T-helper 2 cell (primary cell): Measurements from ENCODE around the gene SMIM23.

Source experiments
- DNase-seq, 5 experiments: peaks; one replicate each; pipeline versions ENCODE4 v3.0.0 to v3.0.0-alpha.2; 2012 to 2022

SMIM23 gene

GRCh38 chr5:171821286-171821685 lies 35.7 kb downstream of the SMIM23 start:
- no peak for DNase-seq

- no peak for DNase-seq
Measured at GRCh38 chr5:171823269-171823668, 37.7 kb downstream of the SMIM23 start.

GRCh38 chr5:171825051-171825450 lies 39.4 kb downstream of the SMIM23 start:
- no peak for DNase-seq

- no peak for DNase-seq
Measured at GRCh38 chr5:171826132-171826531, 40.5 kb downstream of the SMIM23 start.

- no peak for DNase-seq
Measured at GRCh38 chr5:171827162-171827561, 41.5 kb downstream of the SMIM23 start.

DNA sequence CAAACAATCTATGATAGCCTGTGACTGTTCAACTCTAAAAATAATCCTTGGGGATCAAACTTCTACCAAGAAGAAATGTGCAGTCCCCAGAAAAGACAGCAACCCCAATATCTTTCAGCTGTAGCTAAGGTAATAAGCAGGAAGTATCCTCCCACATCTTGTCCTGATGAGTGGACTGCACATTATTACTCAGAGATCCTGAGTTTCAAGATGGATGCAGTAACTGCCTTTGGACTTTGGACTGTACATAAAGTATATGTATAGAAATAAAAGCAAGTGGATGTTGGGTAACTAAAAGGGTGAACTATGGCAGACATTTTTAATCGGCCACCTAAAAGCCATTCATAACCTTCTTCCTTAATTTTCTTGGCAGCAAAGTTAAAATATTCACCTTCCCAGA lies 45.1 kb downstream of the SMIM23 start:
- no peak for DNase-seq

DNA sequence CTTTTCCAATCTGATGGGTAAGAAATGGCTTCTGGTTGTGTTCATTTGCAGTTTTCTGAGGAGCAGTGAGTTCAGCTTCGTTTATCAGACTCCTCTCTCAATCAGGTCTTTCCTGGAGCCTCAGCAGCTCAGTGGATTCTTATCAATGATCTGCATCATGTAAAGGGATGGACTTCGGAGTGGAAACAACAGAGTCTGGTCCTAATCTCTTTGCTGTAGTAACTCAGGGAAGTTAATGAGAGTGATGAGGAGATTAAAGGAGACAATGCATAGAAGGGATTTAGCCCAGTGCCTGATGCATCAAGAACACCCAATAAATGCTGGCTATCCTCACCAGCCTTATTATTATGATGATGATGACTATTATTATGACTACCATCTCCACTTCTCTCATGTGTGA lies 47.2 kb downstream of the SMIM23 start:
- DNase-seq = no peak

GRCh38 chr5:171834461-171834860 lies 48.8 kb downstream of the SMIM23 start:
- DNase-seq = no peak

- DNase-seq = no peak
Measured at GRCh38 chr5:171835066-171835465, 49.4 kb downstream of the SMIM23 start.

- no peak for DNase-seq
Measured at GRCh38 chr5:171837522-171837921, 51.9 kb downstream of the SMIM23 start.

- no peak for DNase-seq
Measured at GRCh38 chr5:171838066-171838465, 52.4 kb downstream of the SMIM23 start.

DNA sequence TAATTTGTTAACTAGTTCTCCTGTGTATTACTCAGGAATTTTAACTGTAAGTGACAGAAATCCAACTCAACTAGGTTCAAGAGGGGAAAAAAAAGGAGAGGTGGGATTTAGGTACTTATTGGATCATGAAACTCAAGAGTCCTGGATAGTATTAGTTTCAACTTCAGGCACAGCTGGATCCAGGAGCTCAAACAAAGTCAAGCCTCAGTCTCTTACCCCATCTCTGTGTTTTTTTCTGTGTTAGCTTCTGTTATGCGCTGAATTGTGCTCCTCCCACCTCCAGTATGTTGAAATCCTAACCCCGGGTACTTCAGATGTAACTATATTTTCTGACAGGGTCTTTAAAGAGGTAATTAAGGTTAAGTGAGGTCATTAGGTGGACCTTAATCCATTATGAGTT lies 53.5 kb downstream of the SMIM23 start:
- no peak for DNase-seq

DNA sequence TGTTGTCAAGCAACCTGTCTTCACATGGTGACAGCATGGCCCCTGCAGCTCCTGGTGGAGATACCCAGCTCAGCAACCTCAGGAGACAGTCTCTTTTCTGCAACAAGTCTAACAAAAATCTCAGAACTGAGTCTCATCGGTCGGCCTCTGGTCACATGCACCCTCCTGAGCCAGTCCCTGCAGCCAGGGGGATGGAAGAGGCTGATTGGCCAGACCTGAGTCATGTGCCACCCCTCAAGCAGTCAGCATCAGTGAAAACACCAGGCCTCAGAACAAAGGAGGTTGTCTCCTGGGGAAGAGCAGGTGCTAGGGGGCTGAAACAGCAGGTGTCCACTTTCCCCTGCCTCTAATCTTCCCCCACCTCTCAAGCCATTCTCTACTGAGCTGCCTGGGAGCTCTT lies 54.4 kb downstream of the SMIM23 start:
- DNase-seq = peak in 1 of 5 experiments; percentile 9
